Ramos (cell line): ENCODE measurements around the gene DYNC1LI2.

ENCODE experiments used
- in situ Hi-C: fragments of 300-500 bp; cut with MboI; formaldehyde crosslinking; loops from one replicate; pipeline ENCODE4 v1.14.3; 2022; ENCODE audit warnings: low sequenced_read_pairs; ENCODE audit not compliant: unreplicated experiment

Gene DYNC1LI2

GRCh38 chr16:66741169-66741900 lies 10.1 kb downstream of the DYNC1LI2 start:
- in situ Hi-C loops = loop anchor here (25.0 kb wide), 1 partner anchor 329 kb away; no protein-coding TSS in a partner anchor

- in situ Hi-C loops = loop anchor here (25.0 kb wide), 1 partner anchor 328 kb away; no protein-coding TSS in a partner anchor
These were observed 10.9 kb downstream of the DYNC1LI2 start for GRCh38 chr16:66740533-66740932.

GRCh38 chr16:66740010-66740409 lies 11.4 kb downstream of the DYNC1LI2 start:
- in situ Hi-C loops = loop anchor here (25.0 kb wide), 1 partner anchor 328 kb away; no protein-coding TSS in a partner anchor

GRCh38 chr16:66735891-66736290 lies 15.5 kb downstream of the DYNC1LI2 start:
- in situ Hi-C loops = loop anchor here (25.0 kb wide), 1 partner anchor 324 kb away; no protein-coding TSS in a partner anchor

GRCh38 chr16:66731101-66731500 lies 20.3 kb downstream of the DYNC1LI2 start:
- in situ Hi-C loops = loop anchor here (25.0 kb wide), 1 partner anchor 319 kb away; no protein-coding TSS in a partner anchor

GRCh38 chr16:66728804-66729203 lies 22.6 kb downstream of the DYNC1LI2 start:
- in situ Hi-C loops = loop anchor here (10.0 to 25.0 kb wide), 2 partner anchors 146 to 317 kb away; no protein-coding TSS in a partner anchor

- in situ Hi-C loops = loop anchor here (10.0 to 25.0 kb wide), 2 partner anchors 147 to 316 kb away; no protein-coding TSS in a partner anchor
These were observed 23.2 kb downstream of the DYNC1LI2 start for GRCh38 chr16:66728117-66728787.

GRCh38 chr16:66720766-66721165 lies 30.6 kb downstream of the DYNC1LI2 start:
- in situ Hi-C loops = loop anchor here (10.0 kb wide), 1 partner anchor 154 kb away; no protein-coding TSS in a partner anchor

GRCh38 chr16:66719246-66719645 lies 32.2 kb downstream of the DYNC1LI2 start:
- in situ Hi-C loops = no loop called here

- in situ Hi-C loops = no loop called here
These were observed 33.6 kb downstream of the DYNC1LI2 start for GRCh38 chr16:66717776-66718175.

GRCh38 chr16:66717112-66717675 lies 34.2 kb downstream of the DYNC1LI2 start:
- in situ Hi-C loops = no loop called here

- in situ Hi-C loops = no loop called here
These were observed 36.6 kb downstream of the DYNC1LI2 start for GRCh38 chr16:66714654-66715307.

- in situ Hi-C loops = no loop called here
These were observed 37.3 kb downstream of the DYNC1LI2 start for GRCh38 chr16:66714062-66714461.

- in situ Hi-C loops = no loop called here
These were observed 38.3 kb downstream of the DYNC1LI2 start for GRCh38 chr16:66713076-66713475.

GRCh38 chr16:66712512-66712911 lies 38.9 kb downstream of the DYNC1LI2 start:
- in situ Hi-C loops = no loop called here

GRCh38 chr16:66711581-66711980 lies 39.8 kb downstream of the DYNC1LI2 start:
- in situ Hi-C loops = no loop called here

GRCh38 chr16:66706506-66706880 lies 44.9 kb downstream of the DYNC1LI2 start:
- in situ Hi-C loops = no loop called here

- in situ Hi-C loops = no loop called here
These were observed 45.5 kb downstream of the DYNC1LI2 start for GRCh38 chr16:66705790-66706505.

GRCh38 chr16:66703406-66704215 lies 47.8 kb downstream of the DYNC1LI2 start:
- in situ Hi-C loops = no loop called here
